Endothelial cell of umbilical vein (primary cell): Measurements from ENCODE around the gene MLIP. TPM values are rescaled to one million over a fixed set of nuclear protein-coding genes. Genes with fewer than 3 reads are reported as not detected.

Source experiments
- BruUV-seq: library from RNA; stranded (reverse); fragments of 400-500 nt; replicated peaks from 2 replicates; lab custom pipeline; 2021; lab: Mats Ljungman, UMichigan
- CTCF ChIA-PET: fragments of 300-600, 350-600 bp; sonication (Branson Sonifier 250); formaldehyde crosslinking; loops from one replicate; lab custom pipeline; 2021; ENCODE audit warnings: antibody characterized with exemption, inconsistent platforms; lab: Charles Lee
- POLR2A ChIA-PET: fragments of 300-600, 350-600 bp; sonication (Branson Sonifier 250); formaldehyde crosslinking; loops from one replicate; lab custom pipeline; 2021; ENCODE audit warnings: antibody characterized with exemption, inconsistent platforms; lab: Charles Lee
- DNase-seq: peaks from one replicate; pipeline ENCODE4 v3.0.0-alpha.2; 2011; ENCODE audit warnings: low read depth, low spot score
- FAIRE-seq: peaks from 2 replicates; lab custom pipeline; 2011; peaks lifted over from hg19 to GRCh38; lab: Jason Lieb, UNC
- H2AFZ ChIP-seq: 2 replicates; pipeline ENCODE4 v1.6.0; 2012; ENCODE audit warnings: low read depth, low read length, control low read depth, inconsistent platforms
- H3K27ac ChIP-seq: 2 replicates; pipeline ENCODE4 v1.5.1; 2011; ENCODE audit warnings: low read depth, mild to moderate bottlenecking, control low read depth, low read length, moderate library complexity; ENCODE audit not compliant: insufficient read depth
- H3K27me3 ChIP-seq, 2 experiments: 2 replicates each; pipeline versions ENCODE4 v1.6.0 to v1.6.1; 2011; ENCODE audit warnings: low read length in 2 of 2, mixed read lengths in 1 of 2; ENCODE audit not compliant: control insufficient read depth in 2 of 2, insufficient read depth in 2 of 2
- H3K36me3 ChIP-seq, 2 experiments: 2 replicates in 1 of 2; 3 replicates in 1 of 2; pipeline ENCODE4 v1.5.1; 2011; ENCODE audit warnings: low read length in 2 of 2, mild to moderate bottlenecking in 1 of 2, moderate library complexity in 1 of 2; ENCODE audit not compliant: control insufficient read depth in 2 of 2, insufficient read depth in 2 of 2; ENCODE audit errors: extremely low read depth in 1 of 2
- H3K4me1 ChIP-seq: 3 replicates; pipeline ENCODE4 v1.5.1; 2011; ENCODE audit warnings: mild to moderate bottlenecking, low read length; ENCODE audit not compliant: control insufficient read depth, insufficient read depth; ENCODE audit errors: extremely low read depth
- H3K4me2 ChIP-seq: 2 replicates; pipeline ENCODE4 v1.6.1; 2011; ENCODE audit warnings: low read length, control low read depth, mixed read lengths; ENCODE audit not compliant: insufficient read depth
- H3K4me3 ChIP-seq, 3 experiments: fragments of 200-600 bp in 1 of 3; sonication (generic), shearing (Covaris generic) in 1 of 3; replicated peaks in 1 of 3; 2 replicates each; pipeline ENCODE4 v1.5.1; 2011 to 2016; ENCODE audit warnings: control low read depth in 3 of 3, low read length in 3 of 3, mild to moderate bottlenecking in 2 of 3, inconsistent platforms in 1 of 3, low read depth in 1 of 3, moderate library complexity in 1 of 3; ENCODE audit not compliant: insufficient read depth in 1 of 3
- H3K79me2 ChIP-seq: 2 replicates; pipeline ENCODE4 v1.6.0; 2012; ENCODE audit warnings: low read length, inconsistent platforms; ENCODE audit not compliant: control insufficient read depth, insufficient read depth
- H3K9ac ChIP-seq: replicated peaks from 2 replicates; pipeline ENCODE3; 2011; ENCODE audit warnings: low read length, control low read depth; ENCODE audit not compliant: insufficient read depth; ENCODE audit errors: extremely low read depth
- H3K9me1 ChIP-seq: replicated peaks from 3 replicates; pipeline ENCODE4 v1.6.0; 2011; ENCODE audit warnings: mild to moderate bottlenecking, low read length; ENCODE audit not compliant: control insufficient read depth, insufficient read depth; ENCODE audit errors: extremely low read depth
- H3K9me3 ChIP-seq: replicated peaks from 2 replicates; pipeline ENCODE4 v1.5.1; 2012; ENCODE audit warnings: low read length, inconsistent platforms; ENCODE audit not compliant: control insufficient read depth, insufficient read depth
- H4K20me1 ChIP-seq: replicated peaks from 2 replicates; pipeline ENCODE3; 2011; ENCODE audit warnings: mild to moderate bottlenecking, low read length; ENCODE audit not compliant: control insufficient read depth, insufficient read depth; ENCODE audit errors: extremely low read depth
- CTCF ChIP-seq, 2 donors: IDR thresholded peaks; 1 replicate in 1 of 2; 2 replicates in 1 of 2; pipeline ENCODE4 v1.5.1; 2011; ENCODE audit warnings: low read length in 2 of 2, mild to moderate bottlenecking in 2 of 2, moderate library complexity in 2 of 2, control low read depth in 1 of 2, inconsistent platforms in 1 of 2, low read depth in 1 of 2; ENCODE audit not compliant: insufficient read depth in 1 of 2; ENCODE audit errors: extremely low read depth in 1 of 2
- EZH2 ChIP-seq: IDR thresholded peaks from 2 replicates; pipeline ENCODE4 v1.6.1; 2012; ENCODE audit warnings: borderline replicate concordance, low read depth, mild to moderate bottlenecking, moderate library complexity, low read length, inconsistent platforms; ENCODE audit not compliant: severe bottlenecking
- FOS ChIP-seq: IDR thresholded peaks from 2 replicates; pipeline ENCODE4 v1.6.1; 2011; ENCODE audit warnings: mild to moderate bottlenecking, low read length, moderate library complexity, borderline replicate concordance; ENCODE audit not compliant: insufficient read depth
- GATA2 ChIP-seq: IDR thresholded peaks from 2 replicates; pipeline ENCODE4 v1.7.0; 2011; ENCODE audit warnings: low read depth, mild to moderate bottlenecking, moderate library complexity, mixed read lengths, low read length; ENCODE audit not compliant: insufficient read length, insufficient read depth
- JUN ChIP-seq: IDR thresholded peaks from 2 replicates; pipeline ENCODE4 v1.6.1; 2011; ENCODE audit warnings: borderline replicate concordance, low read depth; ENCODE audit not compliant: insufficient read length, insufficient read depth
- MAX ChIP-seq: IDR thresholded peaks from 2 replicates; pipeline ENCODE4 v1.6.1; 2011; ENCODE audit not compliant: insufficient read depth, insufficient read length
- MYC ChIP-seq: IDR thresholded peaks from one replicate; pipeline ENCODE4 v1.6.1; 2011; ENCODE audit warnings: mild to moderate bottlenecking, low read depth, low read length
- POLR2A ChIP-seq: IDR thresholded peaks from 2 replicates; pipeline ENCODE4 v1.6.1; 2012; ENCODE audit warnings: low read depth, mild to moderate bottlenecking, control low read depth, low read length
- POLR2AphosphoS5 ChIP-seq: IDR thresholded peaks from 2 replicates; pipeline ENCODE4 v1.6.1; 2012; ENCODE audit warnings: low read depth, mild to moderate bottlenecking, control low read depth, low read length, moderate library complexity; ENCODE audit not compliant: insufficient read depth
- dilution Hi-C: fragments of 300-500 bp; cut with MboI; formaldehyde crosslinking; loops from one replicate; pipeline ENCODE4 v1.15.0; 2019; ENCODE audit warnings: low sequenced_read_pairs; ENCODE audit not compliant: extremely low pct_ligation_motif_present
- intact Hi-C: fragments of 100-400 bp; cut with micrococcal nuclease; formaldehyde crosslinking; loops from one replicate; pipeline ENCODE4 v1.10.0; 2022
- polyA plus RNA-seq, 4 experiments: library from polyadenylated mRNA; depleted of rRNA in 3 of 4; stranded (reverse) in 3 of 4; unstranded in 1 of 4; fragments of >200 nt; gene quantifications; 2 replicates each; pipeline versions ENCODE4 v1.2.1 to v1.2.3, GENCODE V29; 2011 to 2012; ENCODE audit warnings: missing spikeins in 1 of 4
- total RNA-seq: library from RNA; stranded (reverse); gene quantifications from 2 replicates; pipeline ENCODE4 v1.2.3, GENCODE V29; 2021

Gene MLIP
- total and polyA plus RNA-seq, 2 donors (not counting 3 experiments of a cell fraction or from before 2014, with no cell fraction given): 4.1 to 11.6 TPM

- H3K9me3 ChIP-seq: no peaks in the 10 kb centered on the region
- H3K9ac ChIP-seq: no peak overlapping the region
- no peak overlapping the region for H3K4me2 ChIP-seq
- no peak overlapping the region for H2AFZ ChIP-seq
- H3K27me3 ChIP-seq: no peaks in the 10 kb centered on the region
- POLR2A ChIA-PET: no interaction called here
- no peaks in the 10 kb centered on the region for H3K36me3 ChIP-seq
- intact Hi-C loops (no loop called here), dilution Hi-C loops (no loop called here)
- DNase-seq: no peak
- H4K20me1 ChIP-seq: no peaks in the 10 kb centered on the region
- no peak overlapping the region for H3K4me3 ChIP-seq
- H3K9me1 ChIP-seq: no peaks in the 10 kb centered on the region
- CTCF ChIA-PET: no interaction called here
- no TSS peak for BruUV-seq
- H3K4me1 ChIP-seq: no peaks in the 10 kb centered on the region
- no peak overlapping the region for H3K27ac ChIP-seq
- TF ChIP-seq FOS: no peak
- no peak for TF ChIP-seq GATA2
- TF ChIP-seq JUN: no peak
- TF ChIP-seq MAX: no peak
- no peak for TF ChIP-seq EZH2
- no peak for TF ChIP-seq POLR2A
- TF ChIP-seq MYC: no peak
- no peak for TF ChIP-seq CTCF (IDR thresholded peaks at IDR 0.05; ENCODE audit: extremely low read depth in 1 of 2, insufficient read depth in 1 of 2, low read depth in 1 of 2, low read length in 2 of 2)
- TF ChIP-seq POLR2AphosphoS5: no peak
- no peaks in the 10 kb centered on the region for H3K79me2 ChIP-seq
- FAIRE-seq: no peak
These were observed 9.0 kb upstream of the MLIP start for GRCh38 chr6:54102238-54102637.
